HepG2 (cell line): ENCODE results near the gene ELOVL7.

Experiments
- ATF7 ChIP-seq, 2 experiments: fragments of 450-650 bp in 1 of 2; sonication (generic) in 1 of 2; formaldehyde crosslinking in 1 of 2; IDR thresholded peaks; 2 replicates each; pipeline versions ENCODE4 v1.4.0 to v1.6.1; 2016 to 2020; ENCODE audit warnings: antibody characterized with exemption in 1 of 2, mild to moderate bottlenecking in 1 of 2, missing genetic modification reagents in 1 of 2
- BCL3 ChIP-seq: sonication (generic); formaldehyde crosslinking; IDR thresholded peaks from 2 replicates; pipeline ENCODE4 v1.5.1; 2020; ENCODE audit warnings: mild to moderate bottlenecking, missing genetic modification reagents, moderate library complexity
- CTCF ChIP-seq: sonication (generic); formaldehyde crosslinking; IDR thresholded peaks from 2 replicates; pipeline ENCODE4 v1.5.0; 2020; ENCODE audit warnings: mild to moderate bottlenecking, missing genetic modification reagents, moderate library complexity
- HMG20A ChIP-seq: IDR thresholded peaks from 2 replicates; pipeline ENCODE4 v1.6.1; 2016; ENCODE audit warnings: borderline replicate concordance
- NFATC3 ChIP-seq: sonication (generic); formaldehyde crosslinking; IDR thresholded peaks from 2 replicates; pipeline ENCODE4 v1.5.1; 2020; ENCODE audit warnings: mild to moderate bottlenecking, missing genetic modification reagents
- NONO ChIP-seq, 2 experiments: fragments of 450-650 bp in 1 of 2; sonication (generic) in 1 of 2; formaldehyde crosslinking in 1 of 2; IDR thresholded peaks in 1 of 2; conservative IDR thresholded peaks in 1 of 2; 2 replicates each; pipeline versions ENCODE4 v1.6.1 to v1.8.0; 2017 to 2022; ENCODE audit warnings: mild to moderate bottlenecking in 1 of 2, missing genetic modification reagents in 1 of 2, moderate library complexity in 1 of 2
- POLR2A ChIP-seq, 2 experiments: IDR thresholded peaks; 2 replicates each; pipeline ENCODE4 v1.6.1; 2011; ENCODE audit warnings: low read depth in 2 of 2, low read length in 2 of 2, mild to moderate bottlenecking in 1 of 2, moderate library complexity in 1 of 2; ENCODE audit not compliant: insufficient read depth in 1 of 2
- SP1 ChIP-seq, 2 experiments: fragments of 450-650 bp in 1 of 2; sonication (generic) in 1 of 2; formaldehyde crosslinking in 1 of 2; IDR thresholded peaks; 2 replicates each; pipeline versions ENCODE4 v1.4.0 to v1.6.1; 2016 to 2020; ENCODE audit warnings: missing genetic modification reagents in 1 of 2
- ZBTB10 ChIP-seq: sonication (generic); formaldehyde crosslinking; IDR thresholded peaks from 2 replicates; pipeline ENCODE4 v1.4.0; 2020; ENCODE audit warnings: missing genetic modification reagents, borderline replicate concordance
- ZFP36L2 ChIP-seq: sonication (generic); formaldehyde crosslinking; IDR thresholded peaks from 2 replicates; pipeline ENCODE4 v1.4.0; 2020; ENCODE audit warnings: missing genetic modification reagents
- ZNF749 ChIP-seq: sonication (generic); formaldehyde crosslinking; IDR thresholded peaks from 2 replicates; pipeline ENCODE4 v1.8.0; 2022; ENCODE audit warnings: mild to moderate bottlenecking, missing genetic modification reagents, moderate library complexity, borderline replicate concordance
- TF ChIP-seq, protein P1 (sequence below): IDR thresholded peaks from 2 replicates; pipeline ENCODE4 v1.6.1; 2016; ENCODE audit warnings: control low read depth
- TF ChIP-seq, protein P2 (sequence below): sonication (generic); formaldehyde crosslinking; conservative IDR thresholded peaks from 2 replicates; pipeline ENCODE4 v1.4.0; 2020; ENCODE audit warnings: mild to moderate bottlenecking, missing genetic modification reagents, moderate library complexity

- TF ChIP-seq ZNF749 (CRISPR knock-in tag): no peak
- no peak for TF ChIP-seq POLR2A (IDR thresholded peaks at IDR 0.05; ENCODE audit: insufficient read depth in 1 of 2, low read depth in 2 of 2, low read length in 2 of 2)
- no peak for TF ChIP-seq CTCF (CRISPR knock-in tag)
- TF ChIP-seq NONO (IDR thresholded peaks at IDR 0.05): no peak
- no peak for TF ChIP-seq NONO (CRISPR knock-in tag; conservative IDR thresholded peaks at IDR 0.05)
- TF ChIP-seq ZBTB10 (CRISPR knock-in tag): no peak
- TF ChIP-seq BCL3 (CRISPR knock-in tag): no peak
- no peak for TF ChIP-seq ATF7 (IDR thresholded peaks at IDR 0.05)
- TF ChIP-seq ATF7 (CRISPR knock-in tag; IDR thresholded peaks at IDR 0.05): no peak
- TF ChIP-seq ZFP36L2: no peak
- no peak for TF ChIP-seq NFATC3
- TF ChIP-seq, protein P1, sequence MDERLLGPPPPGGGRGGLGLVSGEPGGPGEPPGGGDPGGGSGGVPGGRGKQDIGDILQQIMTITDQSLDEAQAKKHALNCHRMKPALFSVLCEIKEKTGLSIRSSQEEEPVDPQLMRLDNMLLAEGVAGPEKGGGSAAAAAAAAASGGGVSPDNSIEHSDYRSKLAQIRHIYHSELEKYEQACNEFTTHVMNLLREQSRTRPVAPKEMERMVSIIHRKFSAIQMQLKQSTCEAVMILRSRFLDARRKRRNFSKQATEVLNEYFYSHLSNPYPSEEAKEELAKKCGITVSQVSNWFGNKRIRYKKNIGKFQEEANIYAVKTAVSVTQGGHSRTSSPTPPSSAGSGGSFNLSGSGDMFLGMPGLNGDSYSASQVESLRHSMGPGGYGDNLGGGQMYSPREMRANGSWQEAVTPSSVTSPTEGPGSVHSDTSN (CRISPR knock-in tag): no peak
- TF ChIP-seq, protein P2, sequence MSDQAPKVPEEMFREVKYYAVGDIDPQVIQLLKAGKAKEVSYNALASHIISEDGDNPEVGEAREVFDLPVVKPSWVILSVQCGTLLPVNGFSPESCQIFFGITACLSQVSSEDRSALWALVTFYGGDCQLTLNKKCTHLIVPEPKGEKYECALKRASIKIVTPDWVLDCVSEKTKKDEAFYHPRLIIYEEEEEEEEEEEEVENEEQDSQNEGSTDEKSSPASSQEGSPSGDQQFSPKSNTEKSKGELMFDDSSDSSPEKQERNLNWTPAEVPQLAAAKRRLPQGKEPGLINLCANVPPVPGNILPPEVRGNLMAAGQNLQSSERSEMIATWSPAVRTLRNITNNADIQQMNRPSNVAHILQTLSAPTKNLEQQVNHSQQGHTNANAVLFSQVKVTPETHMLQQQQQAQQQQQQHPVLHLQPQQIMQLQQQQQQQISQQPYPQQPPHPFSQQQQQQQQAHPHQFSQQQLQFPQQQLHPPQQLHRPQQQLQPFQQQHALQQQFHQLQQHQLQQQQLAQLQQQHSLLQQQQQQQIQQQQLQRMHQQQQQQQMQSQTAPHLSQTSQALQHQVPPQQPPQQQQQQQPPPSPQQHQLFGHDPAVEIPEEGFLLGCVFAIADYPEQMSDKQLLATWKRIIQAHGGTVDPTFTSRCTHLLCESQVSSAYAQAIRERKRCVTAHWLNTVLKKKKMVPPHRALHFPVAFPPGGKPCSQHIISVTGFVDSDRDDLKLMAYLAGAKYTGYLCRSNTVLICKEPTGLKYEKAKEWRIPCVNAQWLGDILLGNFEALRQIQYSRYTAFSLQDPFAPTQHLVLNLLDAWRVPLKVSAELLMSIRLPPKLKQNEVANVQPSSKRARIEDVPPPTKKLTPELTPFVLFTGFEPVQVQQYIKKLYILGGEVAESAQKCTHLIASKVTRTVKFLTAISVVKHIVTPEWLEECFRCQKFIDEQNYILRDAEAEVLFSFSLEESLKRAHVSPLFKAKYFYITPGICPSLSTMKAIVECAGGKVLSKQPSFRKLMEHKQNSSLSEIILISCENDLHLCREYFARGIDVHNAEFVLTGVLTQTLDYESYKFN: no peak
- TF ChIP-seq HMG20A (CRISPR knock-in tag): no peak
- no peak for TF ChIP-seq SP1 (IDR thresholded peaks at IDR 0.05)
- no peak for TF ChIP-seq SP1 (CRISPR knock-in tag; IDR thresholded peaks at IDR 0.05)
These were observed 105.1 kb downstream of the ELOVL7 start for GRCh38 chr5:60738933-60739332.
